OCI-M2 (cell line): ENCODE measurements around the gene A2ML1.
"Not testable (repeated sequence)": the region's sequence is repeated elsewhere in the genome, so short reads cannot be mapped to it uniquely, and the experiment has no call there.

Experiments used
- DNase-seq: peaks from one replicate; lab custom pipeline; 2025; ENCODE audit not compliant: unreplicated experiment; lab: John Stamatoyannopoulos, UW

Gene A2ML1

GRCh38 chr12:8849876-8850275, 27.5 kb downstream of the A2ML1 start:
- DNase-seq, result no peak

GRCh38 chr12:8852119-8852518, 29.7 kb downstream of the A2ML1 start:
- no peak for DNase-seq

- DNase-seq, result no peak
These were observed 33.5 kb downstream of the A2ML1 start for GRCh38 chr12:8855891-8856290.

- not testable (repeated sequence) for DNase-seq
These were observed 37.0 kb downstream of the A2ML1 start for GRCh38 chr12:8859448-8859847.

GRCh38 chr12:8860165-8860961, 37.9 kb downstream of the A2ML1 start:
- DNase-seq, result no peak

- no peak for DNase-seq
These were observed 44.0 kb downstream of the A2ML1 start for GRCh38 chr12:8866429-8866828.

- DNase-seq, result no peak
These were observed 44.6 kb downstream of the A2ML1 start for GRCh38 chr12:8867009-8867408.

GRCh38 chr12:8867786-8868185, 45.4 kb downstream of the A2ML1 start:
- no peak for DNase-seq

GRCh38 chr12:8870586-8870985, 48.2 kb downstream of the A2ML1 start:
- no peak for DNase-seq

GRCh38 chr12:8871068-8871467, 48.6 kb downstream of the A2ML1 start:
- no peak for DNase-seq

- DNase-seq, result no peak
These were observed 54.5 kb downstream of the A2ML1 start for GRCh38 chr12:8876887-8877286.

GRCh38 chr12:8886502-8887284, 64.3 kb downstream of the A2ML1 start:
- DNase-seq, result peak; percentile 34

- DNase-seq, result peak; percentile 19
These were observed 64.9 kb downstream of the A2ML1 start for GRCh38 chr12:8887285-8887715.

GRCh38 chr12:8890313-8891085, 68.1 kb downstream of the A2ML1 start:
- DNase-seq, result no peak

GRCh38 chr12:8891976-8892375, 69.6 kb downstream of the A2ML1 start:
- DNase-seq, result no peak

GRCh38 chr12:8894378-8894777, 72.0 kb downstream of the A2ML1 start:
- DNase-seq, result no peak

- no peak for DNase-seq
These were observed 72.6 kb downstream of the A2ML1 start for GRCh38 chr12:8894986-8895385.

GRCh38 chr12:8897081-8897480, 74.7 kb downstream of the A2ML1 start:
- DNase-seq, result no peak

- DNase-seq, result no peak
These were observed 77.4 kb downstream of the A2ML1 start for GRCh38 chr12:8899830-8900229.

- DNase-seq, result not testable (repeated sequence)
These were observed 80.3 kb downstream of the A2ML1 start for GRCh38 chr12:8902703-8903102.

- no peak for DNase-seq
These were observed 81.2 kb downstream of the A2ML1 start for GRCh38 chr12:8903646-8904045.
